K562 (cell line): Measurements from ENCODE around the gene VSIG4. TPM values are rescaled to one million over a fixed set of nuclear protein-coding genes. Genes with fewer than 3 reads are reported as not detected.

ENCODE experiments used
- ATAC-seq: fragments of 200-7000 bp; cut with Tn5 transposase; 3 replicates; pipeline ENCODE4 v1.9.1; 2020; ENCODE audit warnings: moderate library complexity
- BruUV-seq: library from RNA; stranded (reverse); fragments of 400-500 nt; replicated peaks from 2 replicates; lab custom pipeline; 2021; lab: Mats Ljungman, UMichigan
- CTCF ChIA-PET: fragments of 300-600 bp; formaldehyde crosslinking; extraction: SDS; loops from one replicate; lab custom pipeline; 2021; ENCODE audit warnings: low intra/inter-chr PET ratio; lab: Yijun Ruan, JAX
- POLR2A ChIA-PET: fragments of 300-600, 350-650 bp; sonication (Branson Sonifier 250); formaldehyde crosslinking; extraction: SDS; loops from one replicate; lab custom pipeline; 2021; ENCODE audit warnings: antibody characterized with exemption, inconsistent platforms; lab: Yijun Ruan, JAX
- DNase-seq, 4 experiments: peaks; one replicate each; pipeline versions ENCODE4 v3.0.0 to v3.0.0-alpha.2; 2011 to 2018; ENCODE audit warnings: low spot score in 3 of 4, mixed read lengths in 3 of 4; ENCODE audit errors: extremely low read depth in 1 of 4
- FAIRE-seq: peaks from 2 replicates; lab custom pipeline; 2011; peaks lifted over from hg19 to GRCh38; lab: Jason Lieb, UNC
- H2AFZ ChIP-seq: 2 replicates; pipeline ENCODE4 v1.6.0; 2011; ENCODE audit warnings: low read depth, low read length, control low read depth, inconsistent platforms
- H3K27ac ChIP-seq: fragments of 200-600 bp; 3 replicates; pipeline ENCODE4 v1.8.0; 2011; ENCODE audit warnings: low read depth, mild to moderate bottlenecking, control low read depth, inconsistent platforms, low read length, moderate library complexity, mixed read lengths; ENCODE audit errors: extremely low read depth
- H3K27me3 ChIP-seq, 2 experiments: fragments of 300-600 bp in 1 of 2; 2 replicates in 1 of 2; 3 replicates in 1 of 2; pipeline versions ENCODE4 v1.6.0 to v1.8.0; 2011; ENCODE audit warnings: inconsistent platforms in 2 of 2, low read length in 2 of 2, mild to moderate bottlenecking in 1 of 2, mixed read lengths in 1 of 2, moderate library complexity in 1 of 2; ENCODE audit not compliant: control insufficient read depth in 2 of 2, insufficient read depth in 2 of 2
- H3K36me3 ChIP-seq: fragments of 300-600 bp; 3 replicates; pipeline ENCODE4 v1.8.0; 2011; ENCODE audit warnings: mild to moderate bottlenecking, low read length, inconsistent platforms; ENCODE audit not compliant: control insufficient read depth, insufficient read depth
- H3K4me1 ChIP-seq, 2 experiments: fragments of 200-600 bp in 1 of 2; replicated peaks in 1 of 2; 2 replicates in 1 of 2; 3 replicates in 1 of 2; pipeline versions ENCODE4 v1.5.1 to v1.8.0; 2011; ENCODE audit warnings: inconsistent platforms in 2 of 2, low read length in 2 of 2, mild to moderate bottlenecking in 1 of 2, mixed read lengths in 1 of 2, moderate library complexity in 1 of 2; ENCODE audit not compliant: control insufficient read depth in 2 of 2, insufficient read depth in 2 of 2
- H3K4me2 ChIP-seq: 2 replicates; pipeline ENCODE4 v1.6.1; 2011; ENCODE audit warnings: low read length, control low read depth, inconsistent platforms, mixed read lengths; ENCODE audit not compliant: insufficient read depth
- H3K4me3 ChIP-seq: fragments of 200-600 bp; sonication (generic), shearing (Covaris generic); 2 replicates; pipeline ENCODE4 v1.5.1; 2016; ENCODE audit warnings: control low read depth, inconsistent platforms
- H3K79me2 ChIP-seq: fragments of 200-600 bp; 3 replicates; pipeline ENCODE4 v1.8.0; 2011; ENCODE audit warnings: low read length, inconsistent platforms; ENCODE audit not compliant: control insufficient read depth, insufficient read depth
- H3K9ac ChIP-seq, 2 experiments: 2 replicates each; pipeline versions ENCODE4 v1.6.0 to v1.6.1; 2011; ENCODE audit warnings: low read depth in 2 of 2, low read length in 2 of 2, control low read depth in 1 of 2, inconsistent platforms in 1 of 2, mild to moderate bottlenecking in 1 of 2, mixed read lengths in 1 of 2; ENCODE audit not compliant: insufficient read depth in 1 of 2
- H3K9me1 ChIP-seq: one replicate; pipeline ENCODE4 v1.6.0; 2011; ENCODE audit warnings: inconsistent platforms, mild to moderate bottlenecking, low read length, moderate library complexity; ENCODE audit not compliant: control insufficient read depth, insufficient read depth
- H3K9me3 ChIP-seq: replicated peaks from 2 replicates; pipeline ENCODE4 v1.5.1; 2011; ENCODE audit warnings: low read depth, low read length, inconsistent platforms; ENCODE audit not compliant: control insufficient read depth, insufficient read depth
- H4K20me1 ChIP-seq: replicated peaks from 2 replicates; pipeline ENCODE4 v1.6.1; 2011; ENCODE audit warnings: low read length, inconsistent platforms, mixed read lengths; ENCODE audit not compliant: control insufficient read depth, insufficient read depth
- ARID1B ChIP-seq: fragments of 450-650 bp; IDR thresholded peaks from 2 replicates; pipeline ENCODE4 v1.6.1; 2016; ENCODE audit warnings: antibody characterized with exemption, mild to moderate bottlenecking, inconsistent platforms
- COPS2 ChIP-seq: fragments of 450-650 bp; conservative IDR thresholded peaks from 2 replicates; pipeline ENCODE4 v1.6.1; 2016; ENCODE audit warnings: mild to moderate bottlenecking, moderate library complexity
- ILF3 ChIP-seq: fragments of 450-650 bp; IDR thresholded peaks from 2 replicates; pipeline ENCODE4 v1.6.1; 2018; ENCODE audit warnings: antibody characterized with exemption, mild to moderate bottlenecking, moderate library complexity, borderline replicate concordance
- POLR2A ChIP-seq: fragments of 450-650 bp; conservative IDR thresholded peaks from 2 replicates; pipeline ENCODE4 v1.6.1; 2016
- POLR2AphosphoS5 ChIP-seq: IDR thresholded peaks from 2 replicates; pipeline ENCODE4 v1.6.1; 2011; ENCODE audit warnings: mild to moderate bottlenecking, low read depth, low read length, moderate library complexity; ENCODE audit not compliant: control insufficient read depth, insufficient read depth
- RBFOX2 ChIP-seq: fragments of 200-400 bp; formaldehyde crosslinking; IDR thresholded peaks from 2 replicates; pipeline ENCODE4 v1.6.1; 2017; ENCODE audit warnings: low read depth, mild to moderate bottlenecking, low read length, moderate library complexity
- RBM22 ChIP-seq: fragments of 200-400 bp; formaldehyde crosslinking; IDR thresholded peaks from 2 replicates; pipeline ENCODE4 v1.6.1; 2018; ENCODE audit warnings: low read length, low read depth; ENCODE audit not compliant: poor library complexity, severe bottlenecking
- RHOXF2B ChIP-seq: fragments of 250-450 bp; sonication (Bioruptor Pico); conservative IDR thresholded peaks from 2 replicates; pipeline ENCODE4 v1.5.1; 2021
- SMAD1 ChIP-seq: fragments of 150-350 bp; IDR thresholded peaks from 2 replicates; pipeline ENCODE4 v1.6.1; 2014; ENCODE audit warnings: low read length, low read depth; ENCODE audit not compliant: partially characterized antibody
- TBP ChIP-seq: optimal IDR thresholded peaks from 2 replicates; pipeline ENCODE3; 2011; ENCODE audit warnings: low read depth, low read length, improper control_type of control experiment
- ZNF3 ChIP-seq: fragments of 250-450 bp; sonication (Bioruptor Pico); IDR thresholded peaks from 2 replicates; pipeline ENCODE4 v1.5.0; 2021; ENCODE audit warnings: mild to moderate bottlenecking, moderate library complexity
- ZNF436 ChIP-seq: fragments of 250-450, 450-650 bp; sonication (Bioruptor Pico); formaldehyde crosslinking; IDR thresholded peaks from 2 replicates; pipeline ENCODE4 v1.7.0; 2020; ENCODE audit warnings: mild to moderate bottlenecking
- ZNF830 ChIP-seq: fragments of 250-450 bp; sonication (Bioruptor Pico); IDR thresholded peaks from 2 replicates; pipeline ENCODE4 v1.5.0; 2021; ENCODE audit warnings: mild to moderate bottlenecking
- ZSCAN29 ChIP-seq: fragments of 450-650 bp; IDR thresholded peaks from 2 replicates; pipeline ENCODE4 v1.6.1; 2017
- WGBS: fragments of 100-300 bp; shearing (Covaris generic); methylation state at CpG from one replicate; pipeline ENCODE4 v1.1.6; 2016; ENCODE audit warnings: low coverage, mixed read lengths; ENCODE audit not compliant: insufficient coverage; ENCODE audit errors: missing lambda C conversion rate; 5-methylcytosine and 5-hydroxymethylcytosine counted together
- in situ Hi-C: fragments of 300-500 bp; cut with MboI; formaldehyde crosslinking; loops from 4 replicates; pipeline ENCODE4 v1.15.0; 2018; ENCODE audit warnings: inconsistent platforms, mixed read lengths
- intact Hi-C: fragments of 100-400 bp; cut with micrococcal nuclease; formaldehyde crosslinking; loops from 2 replicates; pipeline ENCODE4 v1.14.2; 2022
- polyA plus RNA-seq, 8 experiments: library from polyadenylated mRNA; depleted of rRNA in 4 of 8; stranded (reverse) in 5 of 8; unstranded in 3 of 8; fragments of >200 nt; fragmentation: Nextera tagmentation in 2 of 8; fragmentation: Illumina TruSeq in 1 of 8; extraction: Ambion mirVana in 2 of 8; extraction: Trizol in 1 of 8; gene quantifications; 2 replicates each; pipeline versions ENCODE4 v1.2.1 to v1.2.3, GENCODE V29; 2011 to 2014; ENCODE audit warnings: inconsistent platforms in 1 of 8, missing spikeins in 1 of 8
- total RNA-seq, 7 experiments: library from RNA; depleted of rRNA in 6 of 7; stranded (reverse); fragments of >200 nt in 6 of 7; fragmentation: Illumina TruSeq in 2 of 7; extraction: Trizol in 2 of 7; gene quantifications; 2 replicates each; pipeline versions ENCODE4 v1.2.1 to v1.2.3, GENCODE V29; 2011 to 2021; ENCODE audit warnings: low replicate concordance in 1 of 7
- TF ChIP-seq, protein P1 (sequence below), 2 experiments: fragments of 450-650 bp; IDR thresholded peaks; 2 replicates each; pipeline ENCODE4 v1.6.1; 2016

VSIG4 gene
- total and polyA plus RNA-seq, 9 of the 15 experiments (the other 6 are each of a cell fraction or from before 2014, with no cell fraction given), result 0.22 to 1.6 (median 0.46) TPM; not detected in 1

DNA sequence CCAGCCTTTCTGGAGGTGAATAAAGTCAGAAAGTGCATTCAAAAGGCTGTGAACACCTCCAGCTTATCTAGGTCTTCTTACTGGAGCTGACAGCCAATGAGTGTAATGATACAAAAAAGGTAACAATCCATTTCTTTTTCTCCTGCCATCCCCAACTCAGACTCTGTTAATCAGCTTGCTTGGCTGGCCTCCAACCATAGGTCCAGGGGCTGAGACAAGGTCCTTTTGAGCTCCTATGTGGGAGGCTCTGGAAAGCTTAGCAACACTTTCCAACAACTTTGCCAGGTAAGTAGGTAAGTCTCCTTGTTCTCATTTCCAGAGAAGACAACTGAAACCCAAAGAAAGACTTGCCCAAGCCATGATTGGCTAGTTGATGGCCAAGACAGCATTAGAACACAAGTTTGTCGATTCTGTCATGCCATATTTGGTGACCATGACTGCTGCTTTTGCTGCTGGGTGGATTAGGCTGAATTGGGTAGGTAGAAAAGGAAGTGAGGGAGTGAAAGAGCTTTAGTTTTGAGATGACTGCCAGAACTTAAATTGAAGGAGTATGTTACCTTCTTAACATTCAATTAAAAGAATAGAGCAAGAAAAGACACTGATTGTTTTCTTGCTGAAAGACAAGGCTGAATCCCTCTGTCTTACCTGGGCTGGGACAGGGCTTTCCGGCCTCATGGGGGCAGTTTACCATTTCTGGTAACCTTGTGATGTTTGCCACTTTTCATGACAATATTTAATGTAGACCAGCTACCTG is 22.8 kb downstream of the VSIG4 start (continued):
- peak; percentile 19 for TF ChIP-seq SMAD1

DNA sequence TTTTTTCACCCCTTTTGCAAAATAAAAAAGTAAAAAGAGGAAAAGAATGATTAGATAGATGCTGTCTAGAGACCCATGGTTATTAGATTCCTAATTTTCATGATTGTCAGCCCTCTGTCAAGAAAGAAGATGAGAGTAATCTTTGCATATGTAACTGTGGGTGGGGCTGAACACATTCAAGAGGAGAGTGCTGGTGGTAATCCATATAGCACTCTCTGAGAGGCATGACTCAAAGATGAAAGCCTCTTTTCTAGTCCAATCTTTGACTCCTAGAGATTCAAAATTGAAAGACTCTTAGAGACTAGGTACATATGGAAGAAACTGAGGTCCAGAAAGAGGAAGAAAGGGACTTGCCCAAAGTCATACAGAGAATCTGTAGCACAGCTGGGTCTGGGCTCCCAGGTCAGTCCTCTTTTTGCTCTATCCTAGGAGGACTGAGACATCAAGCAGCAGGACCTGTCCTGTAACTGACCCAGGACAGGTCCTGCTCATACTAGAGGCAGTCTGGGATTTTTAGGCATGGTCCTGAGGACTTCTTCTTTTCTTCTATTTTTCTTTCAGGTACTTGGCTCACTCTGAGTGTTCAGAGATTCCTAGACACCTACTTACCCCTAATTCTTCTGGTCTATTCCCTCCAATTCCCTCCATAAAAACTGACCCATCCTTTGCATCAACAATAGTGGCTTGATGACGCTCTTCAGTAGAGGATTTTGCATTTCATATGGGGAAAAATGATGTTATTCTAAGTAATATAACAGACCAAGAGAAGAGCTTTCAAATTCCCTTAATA is 23.8 kb downstream of the VSIG4 start:
- H3K27ac ChIP-seq, result peak overlapping the region; percentile 96
- peak; percentile 26; the same call in 1 of the 2 replicates for TF ChIP-seq ZNF830 (CRISPR knock-in tag)
- TF ChIP-seq ZSCAN29, result no peak
- 0 out of 2 replicates have a peak, but pooled peaks have one; percentile 0 for TF ChIP-seq ZNF436 (CRISPR knock-in tag)
- no peak for TF ChIP-seq COPS2
- peak; percentile 77; the same call in 1 of the 2 replicates for TF ChIP-seq POLR2AphosphoS5
- TF ChIP-seq ZNF3 (CRISPR knock-in tag), result 0 out of 2 replicates have a peak, but pooled peaks have one; percentile 38
- 0 out of 2 replicates have a peak, but pooled peaks have one; percentile 26 for TF ChIP-seq ILF3
- TF ChIP-seq, protein P1, sequence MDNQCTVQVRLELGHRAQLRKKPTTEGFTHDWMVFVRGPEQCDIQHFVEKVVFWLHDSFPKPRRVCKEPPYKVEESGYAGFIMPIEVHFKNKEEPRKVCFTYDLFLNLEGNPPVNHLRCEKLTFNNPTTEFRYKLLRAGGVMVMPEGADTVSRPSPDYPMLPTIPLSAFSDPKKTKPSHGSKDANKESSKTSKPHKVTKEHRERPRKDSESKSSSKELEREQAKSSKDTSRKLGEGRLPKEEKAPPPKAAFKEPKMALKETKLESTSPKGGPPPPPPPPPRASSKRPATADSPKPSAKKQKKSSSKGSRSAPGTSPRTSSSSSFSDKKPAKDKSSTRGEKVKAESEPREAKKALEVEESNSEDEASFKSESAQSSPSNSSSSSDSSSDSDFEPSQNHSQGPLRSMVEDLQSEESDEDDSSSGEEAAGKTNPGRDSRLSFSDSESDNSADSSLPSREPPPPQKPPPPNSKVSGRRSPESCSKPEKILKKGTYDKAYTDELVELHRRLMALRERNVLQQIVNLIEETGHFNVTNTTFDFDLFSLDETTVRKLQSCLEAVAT (IDR thresholded peaks at IDR 0.05), result peak; percentile 77 to 83; a peak in 3 of 4 replicates
- TF ChIP-seq RBFOX2, result peak; percentile 78
- TF ChIP-seq TBP, result peak; percentile 38
- TF ChIP-seq POLR2A, result peak; percentile 43
- 0 out of 2 replicates have a peak, but pooled peaks have one; percentile 77 for TF ChIP-seq RHOXF2B (CRISPR knock-in tag)
- no peak for TF ChIP-seq ARID1B
- peak; percentile 45 for TF ChIP-seq RBM22

More for the DNA sequence above, 23.8 kb downstream of the VSIG4 start:
- H3K4me1 ChIP-seq, result peaks cover 8 to 72% of the 10 kb centered on the region in 2 experiments
- H3K4me2 ChIP-seq, result peak overlapping the region; percentile 94
- WGBS, result 0% methylated on average over 1 of the region's 1 CpG
- H3K9ac ChIP-seq, result peak overlapping the region; percentile 87 to 88; a peak in 3 of 4 replicates
- no peak for FAIRE-seq
- no peak overlapping the region for H2AFZ ChIP-seq
- H4K20me1 ChIP-seq, result no peaks in the 10 kb centered on the region
- intact Hi-C loops, result loop anchor here (1.0 to 5.0 kb wide), 2 partner anchors 18 to 146 kb away; partner anchors contain the start of gene HEPH
- H3K4me3 ChIP-seq, result peak overlapping the region; percentile 55
- no peaks in the 10 kb centered on the region for H3K9me1 ChIP-seq
- ATAC-seq, result peak; percentile 49
- DNase-seq, result peak in 2 of 4 experiments; percentile 24 to 53
- in situ Hi-C loops, result no loop called here
- no peaks in the 10 kb centered on the region for H3K27me3 ChIP-seq
- peaks cover 91% of the 10 kb centered on the region for H3K79me2 ChIP-seq
- no peaks in the 10 kb centered on the region for H3K9me3 ChIP-seq
- peaks cover 51% of the 10 kb centered on the region for H3K36me3 ChIP-seq
- BruUV-seq, result no TSS peak
- CTCF ChIA-PET, result no interaction called here
- POLR2A ChIA-PET, result interaction anchor here (1.1 to 8.6 kb wide), 6 partner anchors 11 to 141 kb away, joined by 4 to 49 read pairs (median 6); no protein-coding TSS in a partner anchor
